GM18502 (cell line): ENCODE data around the gene SCAF11.
A peak's percentile ranks its signal among the peaks of the same experiment; 100 is the strongest.
"Not testable (repeated sequence)": the region's sequence is repeated elsewhere in the genome, so short reads cannot be mapped to it uniquely, and the experiment has no call there.

ENCODE experiments used
- ATAC-seq: cut with Tn5 transposase; IDR thresholded peaks from one replicate; pipeline ENCODE4 v1.9.1; 2021; ENCODE audit warnings: mild to moderate bottlenecking; ENCODE audit not compliant: unreplicated experiment, poor library complexity

Gene SCAF11, protein sequence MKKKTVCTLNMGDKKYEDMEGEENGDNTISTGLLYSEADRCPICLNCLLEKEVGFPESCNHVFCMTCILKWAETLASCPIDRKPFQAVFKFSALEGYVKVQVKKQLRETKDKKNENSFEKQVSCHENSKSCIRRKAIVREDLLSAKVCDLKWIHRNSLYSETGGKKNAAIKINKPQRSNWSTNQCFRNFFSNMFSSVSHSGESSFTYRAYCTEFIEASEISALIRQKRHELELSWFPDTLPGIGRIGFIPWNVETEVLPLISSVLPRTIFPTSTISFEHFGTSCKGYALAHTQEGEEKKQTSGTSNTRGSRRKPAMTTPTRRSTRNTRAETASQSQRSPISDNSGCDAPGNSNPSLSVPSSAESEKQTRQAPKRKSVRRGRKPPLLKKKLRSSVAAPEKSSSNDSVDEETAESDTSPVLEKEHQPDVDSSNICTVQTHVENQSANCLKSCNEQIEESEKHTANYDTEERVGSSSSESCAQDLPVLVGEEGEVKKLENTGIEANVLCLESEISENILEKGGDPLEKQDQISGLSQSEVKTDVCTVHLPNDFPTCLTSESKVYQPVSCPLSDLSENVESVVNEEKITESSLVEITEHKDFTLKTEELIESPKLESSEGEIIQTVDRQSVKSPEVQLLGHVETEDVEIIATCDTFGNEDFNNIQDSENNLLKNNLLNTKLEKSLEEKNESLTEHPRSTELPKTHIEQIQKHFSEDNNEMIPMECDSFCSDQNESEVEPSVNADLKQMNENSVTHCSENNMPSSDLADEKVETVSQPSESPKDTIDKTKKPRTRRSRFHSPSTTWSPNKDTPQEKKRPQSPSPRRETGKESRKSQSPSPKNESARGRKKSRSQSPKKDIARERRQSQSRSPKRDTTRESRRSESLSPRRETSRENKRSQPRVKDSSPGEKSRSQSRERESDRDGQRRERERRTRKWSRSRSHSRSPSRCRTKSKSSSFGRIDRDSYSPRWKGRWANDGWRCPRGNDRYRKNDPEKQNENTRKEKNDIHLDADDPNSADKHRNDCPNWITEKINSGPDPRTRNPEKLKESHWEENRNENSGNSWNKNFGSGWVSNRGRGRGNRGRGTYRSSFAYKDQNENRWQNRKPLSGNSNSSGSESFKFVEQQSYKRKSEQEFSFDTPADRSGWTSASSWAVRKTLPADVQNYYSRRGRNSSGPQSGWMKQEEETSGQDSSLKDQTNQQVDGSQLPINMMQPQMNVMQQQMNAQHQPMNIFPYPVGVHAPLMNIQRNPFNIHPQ (N-terminal part only)

GRCh38 chr12:45990468-45991283 is at the start of gene SCAF11:
SCAF11 (minus strand) TSS chr12:45990574; CDS start chr12:45964167, 26,407 bp downstream.
- peak; percentile 70 for ATAC-seq

DNA sequence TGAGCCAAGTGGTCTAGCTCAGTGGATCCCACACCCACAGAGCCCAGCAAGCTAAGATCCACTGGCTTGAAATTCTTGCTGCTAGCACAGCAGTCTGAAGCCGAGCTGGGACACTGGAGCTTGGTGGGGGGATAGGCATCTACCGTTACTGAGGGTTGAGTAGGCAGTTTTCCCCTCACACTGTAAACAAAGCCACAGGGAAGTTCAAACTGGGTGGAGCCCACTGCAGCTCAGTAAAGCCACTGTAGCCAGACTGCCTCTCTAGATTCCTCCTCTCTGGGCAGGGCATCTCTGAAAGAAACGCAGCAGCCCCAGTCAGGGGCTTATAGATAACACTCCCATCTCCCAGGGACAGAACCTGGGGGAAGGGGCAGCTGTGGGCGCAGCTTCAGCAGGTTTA is 46.7 kb upstream of the SCAF11 start:
- ATAC-seq = not testable (repeated sequence)

DNA sequence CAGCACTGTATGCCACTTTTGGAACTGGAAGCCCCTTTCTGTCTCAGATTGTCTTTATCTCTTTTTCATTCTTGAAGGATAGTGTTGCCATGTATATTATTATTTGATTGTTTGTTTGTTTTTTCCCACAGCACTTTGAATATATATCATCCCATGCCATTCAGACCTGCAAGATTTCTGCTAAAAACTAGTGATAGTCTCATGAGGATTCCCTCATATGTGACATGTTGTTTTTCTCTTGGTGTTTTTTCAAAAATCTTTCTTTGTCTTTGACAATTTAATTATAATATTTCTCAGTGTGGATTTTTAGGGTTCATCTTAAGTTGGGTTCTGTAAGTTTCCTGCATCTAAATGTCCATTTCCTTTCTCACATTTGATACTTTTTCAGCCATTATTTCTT is 36.8 kb upstream of the SCAF11 start:
- no peak for ATAC-seq

GRCh38 chr12:46024099-46024498 is 33.7 kb upstream of the SCAF11 start:
- ATAC-seq = no peak

DNA sequence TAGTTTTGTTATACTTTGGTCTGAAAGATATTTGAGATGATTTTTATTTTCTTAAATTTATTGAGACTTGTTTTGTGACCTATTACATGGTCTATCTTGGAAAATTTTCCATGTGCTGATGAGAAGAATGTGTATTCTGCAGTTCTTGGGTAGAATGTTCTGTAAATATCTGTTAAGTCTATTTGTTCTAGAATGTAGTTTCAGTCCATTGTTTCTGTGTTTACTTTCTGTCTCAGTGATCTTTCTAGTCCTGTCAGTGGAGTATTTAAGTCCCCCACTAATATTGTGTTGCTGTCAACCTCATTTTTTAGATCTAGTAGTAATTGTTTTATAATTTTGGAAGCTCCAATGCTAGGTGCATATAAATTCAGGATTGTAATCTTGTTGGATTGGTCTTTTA is 30.4 kb upstream of the SCAF11 start:
- ATAC-seq = no peak

- not testable (repeated sequence) for ATAC-seq
These were observed 28.3 kb upstream of the SCAF11 start for GRCh38 chr12:46018712-46019111.

DNA sequence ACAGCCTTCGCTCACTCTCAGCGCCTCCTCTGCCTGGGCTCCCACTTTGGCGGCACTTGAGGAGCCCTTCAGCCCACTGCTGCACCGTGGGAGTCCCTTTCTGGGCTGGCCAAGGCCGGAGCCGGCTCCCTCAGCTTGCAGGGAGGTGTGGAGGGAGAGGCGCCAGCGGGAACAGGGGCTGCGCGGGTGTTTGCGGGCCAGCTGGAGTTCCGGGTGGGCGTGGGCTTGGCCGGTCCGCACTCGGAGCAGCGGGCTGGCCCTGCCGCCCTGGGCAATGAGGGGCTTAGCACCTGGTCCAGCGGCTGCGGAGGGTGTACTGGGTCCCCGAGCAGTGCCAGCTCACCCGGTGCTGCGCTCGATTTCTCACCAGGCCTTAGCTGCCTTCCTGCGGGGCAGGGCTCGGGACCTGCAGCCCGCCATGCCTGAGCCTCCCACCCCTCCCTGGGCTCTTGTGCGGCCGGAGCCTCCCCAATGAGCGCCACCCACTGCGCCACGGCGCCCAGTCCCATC is 27.5 kb upstream of the SCAF11 start:
- ATAC-seq = not testable (repeated sequence)

- ATAC-seq = no peak
These were observed 15.4 kb upstream of the SCAF11 start for GRCh38 chr12:46005823-46006222.

DNA sequence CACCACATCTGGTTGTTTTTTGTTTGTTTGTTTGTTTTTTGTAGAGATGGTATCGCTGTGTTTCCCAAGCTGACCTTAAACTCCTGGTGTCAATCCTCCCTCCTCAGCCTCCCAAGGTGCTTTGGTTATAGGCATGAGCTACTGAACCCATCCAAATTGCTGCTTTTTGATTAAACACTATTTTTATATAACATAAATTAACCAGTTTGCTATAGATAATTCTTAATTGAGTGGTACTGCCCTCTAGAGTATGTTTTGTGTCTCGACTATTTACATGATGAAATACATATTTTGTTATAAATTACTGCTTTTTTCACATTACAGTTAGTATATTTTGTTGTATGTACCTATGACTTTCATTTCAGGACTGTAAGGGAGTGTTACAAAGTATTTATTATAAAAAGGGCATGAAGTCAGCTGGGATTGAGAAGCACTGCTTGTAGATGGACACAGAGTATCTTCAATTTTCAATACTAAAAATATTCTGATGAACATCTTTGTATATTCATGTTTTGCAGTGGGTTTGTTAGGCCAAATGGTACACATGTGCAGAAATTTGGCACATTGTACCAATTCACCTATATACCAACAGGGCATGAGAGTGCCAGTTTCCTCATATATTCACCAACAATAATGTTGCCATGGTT is 14.9 kb upstream of the SCAF11 start:
- ATAC-seq = no peak

- ATAC-seq = no peak
These were observed 14.3 kb upstream of the SCAF11 start for GRCh38 chr12:46004715-46005114.

DNA sequence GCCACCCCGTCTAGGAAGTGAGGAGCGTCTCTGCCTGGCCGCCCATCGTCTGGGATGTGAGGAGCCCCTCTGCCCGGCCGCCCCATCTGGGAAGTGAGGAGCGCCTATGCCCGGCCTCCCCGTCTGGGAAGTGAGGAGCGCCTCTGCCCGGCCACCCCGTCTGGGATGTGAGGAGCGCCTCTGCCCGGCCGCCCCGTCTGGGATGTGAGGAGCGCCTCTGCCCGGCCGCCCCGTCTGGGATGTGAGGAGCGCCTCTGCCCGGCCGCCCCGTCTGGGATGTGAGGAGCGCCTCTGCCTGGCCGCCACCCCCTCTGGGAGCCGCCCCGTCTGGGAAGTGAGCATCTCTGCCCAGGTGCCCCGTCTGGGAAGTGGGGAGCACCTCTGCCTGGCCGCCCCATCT is 9.7 kb upstream of the SCAF11 start:
- not testable (repeated sequence) for ATAC-seq

GRCh38 chr12:45994736-45995135 is 4.4 kb upstream of the SCAF11 start:
- no peak for ATAC-seq

- ATAC-seq = peak; percentile 38
These were observed 1.2 kb upstream of the SCAF11 start for GRCh38 chr12:45991284-45992249.

DNA sequence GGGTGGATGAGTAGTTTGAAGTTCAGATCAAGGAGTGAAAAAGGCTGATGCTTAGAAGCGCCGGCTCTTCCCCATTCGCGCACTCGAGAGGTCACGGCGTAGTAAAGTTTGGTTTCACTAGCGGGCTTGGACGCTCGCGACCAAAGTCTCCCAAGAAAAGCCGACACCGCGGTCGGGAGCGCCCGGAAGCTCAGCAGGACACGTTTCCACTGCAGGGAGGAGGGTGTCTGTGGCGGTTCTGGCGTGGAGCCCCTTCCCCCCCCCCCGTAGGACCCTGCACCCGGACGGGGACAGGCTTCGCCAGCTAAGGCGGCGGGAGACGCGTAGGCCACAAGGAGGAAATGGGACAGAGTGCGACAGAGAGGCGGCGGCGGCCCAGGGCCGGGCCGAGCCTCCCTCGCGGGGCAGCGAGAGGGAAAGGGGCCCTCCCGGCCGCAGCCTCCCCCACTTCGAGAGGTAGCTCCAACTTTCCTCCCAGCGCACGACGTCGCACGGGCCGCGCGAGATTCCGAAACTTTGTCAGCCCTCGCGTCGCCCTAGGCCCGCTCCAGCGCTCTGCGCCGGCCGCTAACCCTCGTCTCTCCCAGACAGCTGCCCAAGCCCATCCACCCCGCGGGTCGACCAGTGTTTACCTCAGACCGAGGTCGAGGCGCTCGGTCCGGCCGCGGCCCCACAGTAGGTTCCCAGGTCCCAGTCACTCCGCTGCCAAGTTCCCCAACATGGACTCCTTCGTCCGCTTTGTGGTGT is 480 bp downstream of the SCAF11 start:
- ATAC-seq = peak; percentile 34

- no peak for ATAC-seq
These were observed 1.1 kb downstream of the SCAF11 start for GRCh38 chr12:45989287-45989686.

- ATAC-seq = no peak
These were observed 2.1 kb downstream of the SCAF11 start for GRCh38 chr12:45988264-45988663.

DNA sequence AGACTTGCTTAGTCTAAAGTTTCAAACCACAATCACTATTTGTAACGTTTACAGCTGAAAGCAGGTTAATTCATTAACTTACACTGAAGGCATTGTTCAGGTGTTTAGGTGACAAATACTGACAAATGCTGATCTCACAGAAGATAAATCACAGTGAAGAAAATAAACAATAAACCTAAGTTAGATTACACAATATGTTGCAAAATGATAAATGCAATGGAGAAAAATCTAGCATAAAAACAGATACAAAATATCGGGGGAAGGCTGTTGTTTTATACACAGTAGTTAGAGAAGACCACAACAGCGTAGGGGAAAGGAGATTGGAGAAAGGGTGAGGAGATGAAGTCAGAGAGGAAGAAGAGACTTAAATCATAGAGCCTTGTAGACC is 3.0 kb downstream of the SCAF11 start:
- ATAC-seq = no peak
